H1 (cell line): ENCODE results near the gene CYP11A1. TPM values are rescaled to one million over a fixed set of nuclear protein-coding genes. Genes with fewer than 3 reads are reported as not detected.
A peak's percentile ranks its signal among the peaks of the same experiment; 100 is the strongest.

ENCODE experiments used
- CTCF ChIA-PET: fragments of 300-600 bp; sonication (Branson Sonifier 250); formaldehyde crosslinking; loops from one replicate; lab custom pipeline; 2021; ENCODE audit not compliant: partially characterized antibody; lab: Charles Lee
- POLR2A ChIA-PET: fragments of 300-600 bp; sonication (Branson Sonifier 250); formaldehyde crosslinking; loops from one replicate; lab custom pipeline; 2021; ENCODE audit warnings: inconsistent platforms; ENCODE audit not compliant: partially characterized antibody; lab: Charles Lee
- DNase-seq, 2 experiments: peaks; one replicate each; pipeline versions ENCODE4 v3.0.0 to v3.0.0-alpha.2; 2010 to 2022; ENCODE audit warnings: low spot score in 2 of 2, low read depth in 1 of 2, mixed read lengths in 1 of 2
- FAIRE-seq: peaks from 2 replicates; lab custom pipeline; 2011; peaks lifted over from hg19 to GRCh38; lab: Jason Lieb, UNC
- H2AFZ ChIP-seq: 2 replicates; pipeline ENCODE4 v1.8.1; 2012; ENCODE audit warnings: low read length, inconsistent platforms
- H2AK5ac ChIP-seq: 2 replicates; pipeline ENCODE4 v1.6.1; 2013; ENCODE audit warnings: low read depth, low read length
- H2BK120ac ChIP-seq: replicated peaks from 2 replicates; pipeline ENCODE3; 2013; ENCODE audit warnings: low read depth, low read length, inconsistent platforms
- H2BK12ac ChIP-seq: 2 replicates; pipeline ENCODE4 v1.6.1; 2013; ENCODE audit warnings: low read depth, low read length
- H2BK15ac ChIP-seq: 2 replicates; pipeline ENCODE4 v1.6.1; 2013; ENCODE audit warnings: low read length
- H2BK20ac ChIP-seq: 2 replicates; pipeline ENCODE4 v1.6.1; 2013; ENCODE audit warnings: low read length
- H2BK5ac ChIP-seq: 2 replicates; pipeline ENCODE4 v1.6.1; 2013; ENCODE audit warnings: low read depth, low read length
- H3K14ac ChIP-seq: 2 replicates; pipeline ENCODE4 v1.6.1; 2013; ENCODE audit warnings: inconsistent platforms; ENCODE audit not compliant: insufficient read length
- H3K18ac ChIP-seq: 2 replicates; pipeline ENCODE4 v1.6.1; 2013; ENCODE audit warnings: low read length; ENCODE audit errors: extremely low read depth
- H3K23ac ChIP-seq: 2 replicates; pipeline ENCODE4 v1.6.1; 2013; ENCODE audit warnings: inconsistent platforms; ENCODE audit not compliant: insufficient read length
- H3K23me2 ChIP-seq: 2 replicates; pipeline ENCODE4 v1.6.1; 2013; ENCODE audit warnings: low read depth, low read length
- H3K27ac ChIP-seq: 2 replicates; pipeline ENCODE4 v1.6.1; 2011; ENCODE audit warnings: low read depth, low read length, inconsistent platforms
- H3K27me3 ChIP-seq, 4 experiments: replicated peaks in 1 of 4; 1 replicate in 1 of 4; 2 replicates in 3 of 4; pipeline versions ENCODE4 v1.6.1 to v1.8.1; 2011 to 2013; ENCODE audit warnings: low read length in 3 of 4, mild to moderate bottlenecking in 3 of 4, inconsistent platforms in 2 of 4, mixed read lengths in 2 of 4, moderate library complexity in 1 of 4; ENCODE audit not compliant: control insufficient read depth in 3 of 4, insufficient read depth in 3 of 4; ENCODE audit errors: extremely low read depth in 1 of 4
- H3K36me3 ChIP-seq, 4 experiments: 2 replicates each; pipeline versions ENCODE4 v1.6.1 to v1.8.1; 2011 to 2013; ENCODE audit warnings: mild to moderate bottlenecking in 4 of 4, low read length in 3 of 4, moderate library complexity in 2 of 4, control low read depth in 1 of 4, inconsistent platforms in 1 of 4; ENCODE audit not compliant: insufficient read depth in 4 of 4, control insufficient read depth in 2 of 4
- H3K4ac ChIP-seq: replicated peaks from 2 replicates; pipeline ENCODE3; 2013; ENCODE audit warnings: low read length, low read depth, mixed read lengths, inconsistent platforms; ENCODE audit not compliant: insufficient read length
- H3K4me1 ChIP-seq, 4 experiments: replicated peaks in 1 of 4; 1 replicate in 1 of 4; 2 replicates in 3 of 4; pipeline versions ENCODE4 v1.6.1 to v1.8.1; 2011 to 2013; ENCODE audit warnings: low read length in 3 of 4, inconsistent platforms in 2 of 4, mixed read lengths in 1 of 4; ENCODE audit not compliant: insufficient read depth in 4 of 4, control insufficient read depth in 3 of 4
- H3K4me2 ChIP-seq, 2 experiments: 2 replicates each; pipeline versions ENCODE4 v1.6.1 to v1.8.1; 2011 to 2013; ENCODE audit warnings: low read depth in 2 of 2, low read length in 2 of 2, control low read depth in 1 of 2, inconsistent platforms in 1 of 2, mild to moderate bottlenecking in 1 of 2; ENCODE audit not compliant: insufficient read depth in 1 of 2
- H3K4me3 ChIP-seq, 4 experiments: fragments of 200-600, 300-600 bp in 1 of 4; sonication (generic), shearing (Covaris generic), sonication (Bioruptor Twin) in 1 of 4; 2 replicates each; pipeline versions ENCODE4 v1.5.1 to v1.8.1; 2011 to 2016; ENCODE audit warnings: low read length in 4 of 4, low read depth in 3 of 4, control low read depth in 2 of 4, inconsistent platforms in 2 of 4, mild to moderate bottlenecking in 2 of 4, mixed read lengths in 1 of 4, moderate library complexity in 1 of 4; ENCODE audit not compliant: insufficient read depth in 2 of 4; ENCODE audit errors: extremely low read depth in 1 of 4
- H3K56ac ChIP-seq: replicated peaks from 2 replicates; pipeline ENCODE3; 2013; ENCODE audit warnings: low read depth, mild to moderate bottlenecking, mixed read lengths, low read length, inconsistent platforms; ENCODE audit not compliant: insufficient read length
- H3K79me1 ChIP-seq: 2 replicates; pipeline ENCODE4 v1.6.1; 2013; ENCODE audit warnings: low read depth, low read length, control low read depth
- H3K79me2 ChIP-seq, 2 experiments: 2 replicates each; pipeline versions ENCODE4 v1.6.1 to v1.8.1; 2012 to 2013; ENCODE audit warnings: low read length in 2 of 2, mild to moderate bottlenecking in 2 of 2, inconsistent platforms in 1 of 2; ENCODE audit not compliant: insufficient read depth in 2 of 2, control insufficient read depth in 1 of 2
- H3K9ac ChIP-seq, 4 experiments: replicated peaks in 1 of 4; 1 replicate in 1 of 4; 2 replicates in 3 of 4; pipeline versions ENCODE4 v1.6.1 to v1.8.1; 2011 to 2013; ENCODE audit warnings: low read depth in 3 of 4, low read length in 3 of 4, control low read depth in 2 of 4, mild to moderate bottlenecking in 2 of 4, moderate library complexity in 2 of 4, inconsistent platforms in 1 of 4; ENCODE audit errors: extremely low read depth in 1 of 4
- H3K9me3 ChIP-seq, 2 experiments: 2 replicates each; pipeline versions ENCODE4 v1.6.1 to v1.8.1; 2012 to 2013; ENCODE audit warnings: mild to moderate bottlenecking in 2 of 2, moderate library complexity in 2 of 2, control low read depth in 1 of 2, inconsistent platforms in 1 of 2, low read depth in 1 of 2, low read length in 1 of 2, mixed read lengths in 1 of 2; ENCODE audit not compliant: insufficient read depth in 2 of 2
- H4K20me1 ChIP-seq, 2 experiments: replicated peaks in 1 of 2; 2 replicates each; pipeline versions ENCODE3 to v1.8.1; 2011 to 2013; ENCODE audit warnings: inconsistent platforms in 2 of 2, low read length in 2 of 2, mild to moderate bottlenecking in 1 of 2; ENCODE audit not compliant: insufficient read depth in 2 of 2, control insufficient read depth in 1 of 2
- H4K5ac ChIP-seq: 2 replicates; pipeline ENCODE4 v1.6.1; 2013; ENCODE audit warnings: low read length, low read depth, mixed read lengths, inconsistent platforms; ENCODE audit not compliant: insufficient read length
- H4K8ac ChIP-seq: 2 replicates; pipeline ENCODE4 v1.8.0; 2013; ENCODE audit warnings: mild to moderate bottlenecking, moderate library complexity, low read length, inconsistent platforms; ENCODE audit not compliant: insufficient read depth; ENCODE audit errors: extremely low read depth
- H4K91ac ChIP-seq: replicated peaks from 2 replicates; pipeline ENCODE3; 2013; ENCODE audit warnings: low read length, mixed read lengths, inconsistent platforms; ENCODE audit not compliant: insufficient read length
- ASH2L ChIP-seq: fragments of 200-600, 300-600 bp; sonication (generic); IDR thresholded peaks from one replicate; pipeline ENCODE4 v1.7.1; 2017; ENCODE audit warnings: low read length
- CHD1 ChIP-seq: IDR thresholded peaks from 2 replicates; pipeline ENCODE4 v1.6.1; 2012; ENCODE audit warnings: low read depth, low read length, improper control_type of control experiment
- CREB1 ChIP-seq: IDR thresholded peaks from 2 replicates; pipeline ENCODE4 v1.6.1; 2012; ENCODE audit warnings: inconsistent platforms
- CTBP2 ChIP-seq: IDR thresholded peaks from 2 replicates; pipeline ENCODE4 v1.7.0; 2011; ENCODE audit warnings: borderline replicate concordance, mild to moderate bottlenecking, moderate library complexity, mixed read lengths, low read length; ENCODE audit not compliant: insufficient read depth, insufficient read length
- EZH2 ChIP-seq: fragments of 200-600 bp; sonication (generic); IDR thresholded peaks from 2 replicates; pipeline ENCODE4 v1.7.1; 2012; ENCODE audit warnings: low read depth, mild to moderate bottlenecking, moderate library complexity, low read length, inconsistent platforms; ENCODE audit not compliant: severe bottlenecking
- HDAC2 ChIP-seq, 2 experiments: fragments of 300-600 bp in 1 of 2; sonication (generic) in 1 of 2; IDR thresholded peaks; 2 replicates each; pipeline ENCODE4 v1.6.1; 2011 to 2012; ENCODE audit warnings: low read depth in 2 of 2, low read length in 2 of 2, mild to moderate bottlenecking in 2 of 2, moderate library complexity in 2 of 2, borderline replicate concordance in 1 of 2, inconsistent platforms in 1 of 2
- NANOG ChIP-seq: IDR thresholded peaks from 2 replicates; pipeline ENCODE4 v1.6.1; 2011; ENCODE audit warnings: low read length, low read depth, mild to moderate bottlenecking, inconsistent platforms; ENCODE audit not compliant: insufficient read depth, poor library complexity, severe bottlenecking
- RAD21 ChIP-seq, 2 experiments: IDR thresholded peaks in 1 of 2; conservative IDR thresholded peaks in 1 of 2; 2 replicates each; pipeline ENCODE4 v1.6.1; 2011; ENCODE audit warnings: low read depth in 2 of 2, low read length in 2 of 2, improper control_type of control experiment in 1 of 2, inconsistent platforms in 1 of 2, mild to moderate bottlenecking in 1 of 2, moderate library complexity in 1 of 2
- SAP30 ChIP-seq: fragments of 300-600 bp; sonication (generic); IDR thresholded peaks from 2 replicates; pipeline ENCODE4 v1.7.1; 2012; ENCODE audit warnings: low read length, moderate library complexity, mild to moderate bottlenecking, inconsistent platforms; ENCODE audit not compliant: insufficient read depth, insufficient replicate concordance
- SIN3A ChIP-seq, 2 experiments: IDR thresholded peaks in 1 of 2; conservative IDR thresholded peaks in 1 of 2; 2 replicates each; pipeline ENCODE4 v1.6.1; 2011 to 2012; ENCODE audit warnings: low read length in 2 of 2, improper control_type of control experiment in 1 of 2, low read depth in 1 of 2, mild to moderate bottlenecking in 1 of 2
- WGBS, 2 experiments: shearing (Covaris generic) in 1 of 2; methylation state at CpG; one replicate each; pipeline versions ENCODE4 v1.1.6 to v1.1.7; 2013 to 2015; ENCODE audit warnings: low lambda C conversion rate in 2 of 2, mixed read lengths in 2 of 2, inconsistent platforms in 1 of 2, low coverage in 1 of 2, missing lambda C conversion rate in 1 of 2; ENCODE audit not compliant: insufficient replicate concordance in 2 of 2, insufficient coverage in 1 of 2, insufficient read length in 1 of 2; ENCODE audit errors: extremely low coverage in 1 of 2, missing lambda C conversion rate in 1 of 2; 5-methylcytosine and 5-hydroxymethylcytosine counted together
- polyA plus RNA-seq, 7 experiments: library from polyadenylated mRNA; depleted of rRNA in 3 of 7; stranded (reverse) in 5 of 7; unstranded in 2 of 7; fragments of >200 nt in 5 of 7; fragments of 200-250 nt in 2 of 7; gene quantifications; 1 replicate in 5 of 7; 2 replicates in 1 of 7; 4 replicates in 1 of 7; pipeline versions ENCODE4 v1.2.1 to v1.2.3, GENCODE V29; 2011 to 2013; ENCODE audit warnings: missing spikeins in 2 of 7, mixed read lengths in 2 of 7
- total RNA-seq: library from RNA; stranded (reverse); fragmentation: NEBNext Ultra II Directional; extraction: Animal tissue kit (Norgen Biotek cat#: 25700); gene quantifications from 2 replicates; pipeline ENCODE4 v1.2.1, GENCODE V29; 2021

The CYP11A1 gene
- total and polyA plus RNA-seq, 2 of the 8 experiments (the other 6 are each of a cell fraction or from before 2014, with no cell fraction given): 1.9 to 7.2 TPM

GRCh38 chr15:74386496-74387140 is 19.2 kb upstream of the CYP11A1 start:
- Histone ChIP-seq H4K5ac (no peak overlapping the region), H3K4me3 (no peak overlapping the region), H4K20me1 (no peaks in the 10 kb centered on the region), H2BK12ac (peak overlapping the region; percentile 60; the same call in 1 of the 2 replicates), H3K14ac (no peak overlapping the region), H3K4me1 (peaks cover 0 to 18% (median 8%) of the 10 kb centered on the region in 4 experiments; a peak in 5 of 7 replicates), H3K9me3 (no peaks in the 10 kb centered on the region), H2BK15ac (0 out of 2 replicates have a peak overlapping the region, but pooled peaks have one; percentile 16), H3K23me2 (no peaks in the 10 kb centered on the region), H3K4ac (peak overlapping the region; percentile 48), H2BK20ac (no peak overlapping the region), H2AFZ (no peak overlapping the region), H4K91ac (no peak overlapping the region), H3K56ac (no peak overlapping the region), H3K9ac (no peak overlapping the region), H3K79me1 (no peaks in the 10 kb centered on the region), H3K27me3 (no peaks in the 10 kb centered on the region), H3K18ac (peak overlapping the region; percentile 19; the same call in 1 of the 2 replicates), H2BK5ac (no peak overlapping the region; the same call in 1 of the 2 replicates), H3K23ac (no peak overlapping the region), H3K36me3 (no peaks in the 10 kb centered on the region), H3K27ac (no peak overlapping the region), H2BK120ac (no peak overlapping the region), H3K4me2 (no peak overlapping the region), H3K79me2 (no peaks in the 10 kb centered on the region), H2AK5ac (peak overlapping the region; percentile 48; the same call in 1 of the 2 replicates), H4K8ac (no peak overlapping the region; the same call in 1 of the 2 replicates)
- CTCF ChIA-PET: interaction anchor here (0.6 to 36.8 kb wide), 10 partner anchors 8 to 245 kb away, joined by 3 to 1311 read pairs (median 4); partner anchors contain the start of gene SEMA7A
- FAIRE-seq (no peak), DNase-seq (no peak)
- 82% methylated on average over 15 of the region's 15 CpGs; no CpG with 5 or more reads in 1 of the 2 experiments for WGBS, 2 experiments
- POLR2A ChIA-PET: interaction anchor here (0.9 to 1.5 kb wide), 4 partner anchors 16 to 75 kb away, joined by 3 to 4 read pairs (median 4); partner anchors contain the start of gene UBL7
- TF ChIP-seq EZH2 (no peak), HDAC2 (IDR thresholded peaks at IDR 0.05; ENCODE audit: borderline replicate concordance in 1 of 2, low read depth in 2 of 2, low read length in 2 of 2) (no peak), CREB1 (no peak), SIN3A (conservative IDR thresholded peaks at IDR 0.05 in 1 of 2, IDR thresholded peaks at IDR 0.05 in 1 of 2; ENCODE audit: low read depth in 1 of 2, low read length in 2 of 2) (no peak), ASH2L (no peak), RAD21 (IDR thresholded peaks at IDR 0.05 in 1 of 2, conservative IDR thresholded peaks at IDR 0.05 in 1 of 2; ENCODE audit: low read depth in 2 of 2, low read length in 2 of 2) (no peak), CTBP2 (no peak), NANOG (no peak), CHD1 (no peak), SAP30 (no peak)
